ENCODE measurements around the gene GH1. TPM values are rescaled to one million over a fixed set of nuclear protein-coding genes. Genes with fewer than 3 reads are reported as not detected.
A peak's percentile ranks its signal among the peaks of the same experiment; 100 is the strongest.
"Not testable (repeated sequence)": the region's sequence is repeated elsewhere in the genome, so short reads cannot be mapped to it uniquely, and the experiment has no call there.

GH1 gene
- 0.17 TPM for polyA plus RNA-seq (2012; ENCODE audit: low read depth, missing spikeins)

DNA sequence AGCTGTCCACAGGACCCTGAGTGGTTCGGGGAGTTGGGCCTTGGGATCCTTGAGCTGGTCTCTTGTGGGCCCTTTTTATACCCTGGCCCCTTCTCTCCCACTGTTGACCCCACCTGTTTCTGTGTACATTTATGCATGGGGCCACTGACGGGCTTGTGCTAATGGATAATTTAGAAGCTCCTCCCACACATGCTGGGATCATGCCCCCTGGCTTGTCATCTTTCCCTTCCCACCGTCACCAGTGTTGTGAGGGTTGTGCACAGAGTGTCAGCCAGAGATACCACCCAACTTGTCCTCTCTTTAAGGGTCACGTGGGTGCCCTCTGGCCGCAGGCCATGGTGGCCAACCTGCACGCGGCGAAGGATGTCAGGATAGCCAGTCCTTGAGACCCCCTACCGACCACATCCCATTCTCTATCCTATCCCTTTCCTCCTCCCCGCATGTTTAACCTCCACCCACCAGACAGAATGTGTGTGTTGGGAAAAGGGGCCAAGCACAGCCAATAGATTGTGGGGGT is at the start of gene GH1:
Gene GH1 (minus strand): TSS at position 51 of the 517 bp plus-strand sequence. CDS start 63 bp downstream, outside the sequence.
- DNase-seq (ENCODE audit: insufficient read length, low spot score); FAIRE-seq: not testable (repeated sequence)

DNA sequence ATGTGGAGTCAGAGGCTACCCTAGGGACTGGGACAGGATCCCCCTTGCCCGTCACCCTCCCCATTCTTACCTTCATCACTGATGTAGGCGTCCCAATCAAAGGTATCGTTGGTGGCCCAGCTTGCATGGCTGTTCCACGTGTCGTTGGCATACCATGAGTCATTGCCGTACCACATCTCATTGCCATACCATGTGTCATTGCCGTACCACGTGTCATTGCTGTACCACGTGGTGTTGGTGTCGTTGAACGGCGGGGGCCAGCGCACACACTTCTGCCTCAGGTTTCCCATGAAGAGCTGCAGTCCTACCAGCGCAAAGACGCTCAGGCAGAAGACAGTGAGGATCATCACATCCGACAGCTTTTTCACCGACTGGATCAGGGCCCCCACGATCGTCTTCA is 49.3 kb upstream of the GH1 start:
- TF ChIP-seq TAF1 (IDR thresholded peaks at IDR 0.05; ENCODE audit: low read depth, low read length) (no peak), POLR2AphosphoS5 (IDR thresholded peaks at IDR 0.05; ENCODE audit: low read depth, low read length) (no peak), POLR2A (IDR thresholded peaks at IDR 0.05; ENCODE audit: low read depth, low read length) (no peak)
- no peak for DNase-seq (ENCODE audit: insufficient read length, low spot score)
- peak; percentile 78 for FAIRE-seq

DNA sequence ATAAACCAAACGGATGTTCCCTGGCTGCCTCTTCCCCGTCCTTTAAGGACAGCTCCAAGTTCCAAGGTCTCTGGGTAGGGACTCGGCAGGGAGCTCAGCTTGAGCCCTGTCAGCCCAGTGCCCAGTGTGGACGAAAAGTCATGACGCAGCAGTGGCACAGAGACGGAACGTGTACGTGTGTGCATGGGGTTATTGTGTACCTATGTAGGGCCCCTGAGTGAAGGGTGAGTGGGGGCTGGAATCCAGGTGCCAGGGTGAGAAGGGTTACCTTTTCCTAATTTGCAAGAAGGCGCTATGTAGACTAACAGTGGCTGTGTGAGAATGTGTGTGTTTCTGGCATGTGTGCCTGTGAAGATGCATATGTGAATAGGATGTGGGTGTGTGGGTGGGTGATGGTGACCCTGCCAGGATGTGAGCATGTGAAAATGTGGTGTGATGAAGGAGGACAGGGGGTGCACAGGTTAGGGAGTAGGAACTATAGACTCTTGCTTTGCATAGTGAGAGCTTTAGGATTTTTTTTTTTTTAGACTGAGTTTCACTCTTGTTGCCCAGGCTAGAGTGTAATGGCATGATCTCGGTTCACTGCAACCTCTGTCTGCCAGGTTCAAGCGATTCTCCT is 48.1 kb upstream of the GH1 start:
- TF ChIP-seq POU2F2 (IDR thresholded peaks at IDR 0.05; ENCODE audit: low read depth, low read length) (peak; percentile 32; the same call in 1 of the 2 replicates), POLR2A (IDR thresholded peaks at IDR 0.05; ENCODE audit: low read depth, low read length) (no peak)
- DNase-seq (ENCODE audit: insufficient read length, low spot score), result no peak
- peak; percentile 98 for FAIRE-seq

DNA sequence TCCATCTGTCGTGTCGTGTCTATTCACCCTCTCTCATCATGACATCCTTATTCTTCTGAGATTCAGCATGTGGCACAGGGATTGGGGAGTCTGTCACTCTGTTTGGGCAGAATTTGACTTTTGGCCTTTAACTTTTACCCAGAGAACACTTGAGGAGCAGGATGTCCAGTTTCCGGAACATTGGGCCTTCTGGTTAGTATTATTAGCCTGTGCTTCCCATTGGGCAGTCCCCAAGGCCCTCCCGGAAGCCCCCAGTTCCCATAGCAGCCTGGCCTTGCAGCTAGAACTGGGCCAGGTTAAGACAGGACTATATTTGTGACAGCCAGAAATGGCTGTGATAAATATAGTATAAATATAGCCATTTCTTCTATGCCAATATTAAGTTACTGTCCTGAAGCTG is 44.5 kb upstream of the GH1 start:
- TF ChIP-seq POLR2AphosphoS5 (IDR thresholded peaks at IDR 0.05; ENCODE audit: low read depth, low read length) (no peak), SPI1 (IDR thresholded peaks at IDR 0.05; ENCODE audit: low read depth, low read length) (no peak), PAX5 (IDR thresholded peaks at IDR 0.05; ENCODE audit: insufficient read depth, low read length, severe bottlenecking) (no peak), POLR2A (IDR thresholded peaks at IDR 0.05; ENCODE audit: low read depth, low read length) (no peak), POU2F2 (IDR thresholded peaks at IDR 0.05; ENCODE audit: low read depth, low read length) (no peak)
- DNase-seq (ENCODE audit: insufficient read length, low spot score) (no peak), FAIRE-seq (no peak)

DNA sequence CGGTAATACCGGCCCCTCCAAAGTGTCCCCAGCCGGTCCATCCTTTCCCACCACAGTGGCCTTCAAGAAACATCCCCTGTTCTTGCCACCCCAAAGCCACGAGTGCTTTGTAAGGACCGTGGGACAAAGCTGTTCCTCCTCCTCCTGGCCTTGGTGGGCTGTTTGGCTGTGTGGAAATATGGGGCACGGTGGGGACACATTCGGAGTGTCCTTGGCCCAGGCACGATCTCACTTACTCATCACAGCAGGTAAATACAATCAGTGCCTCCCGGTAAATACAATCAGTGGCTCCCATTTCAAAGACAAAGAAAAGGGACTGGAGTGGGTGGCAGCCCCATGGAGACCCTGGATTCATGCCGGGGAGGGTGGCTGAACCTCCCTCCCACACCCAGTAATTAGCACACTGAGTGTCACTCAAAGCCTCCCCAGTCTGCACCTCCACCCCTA is 43.7 kb upstream of the GH1 start:
- FAIRE-seq (no peak), DNase-seq (ENCODE audit: insufficient read length, low spot score) (no peak)
- TF ChIP-seq POLR2A (IDR thresholded peaks at IDR 0.05; ENCODE audit: low read depth, low read length) (no peak), POLR2AphosphoS5 (IDR thresholded peaks at IDR 0.05; ENCODE audit: low read depth, low read length) (no peak), POU2F2 (IDR thresholded peaks at IDR 0.05; ENCODE audit: low read depth, low read length) (no peak), SPI1 (IDR thresholded peaks at IDR 0.05; ENCODE audit: low read depth, low read length) (no peak), TAF1 (IDR thresholded peaks at IDR 0.05; ENCODE audit: low read depth, low read length) (no peak), PAX5 (IDR thresholded peaks at IDR 0.05; ENCODE audit: insufficient read depth, low read length, severe bottlenecking) (no peak)

DNA sequence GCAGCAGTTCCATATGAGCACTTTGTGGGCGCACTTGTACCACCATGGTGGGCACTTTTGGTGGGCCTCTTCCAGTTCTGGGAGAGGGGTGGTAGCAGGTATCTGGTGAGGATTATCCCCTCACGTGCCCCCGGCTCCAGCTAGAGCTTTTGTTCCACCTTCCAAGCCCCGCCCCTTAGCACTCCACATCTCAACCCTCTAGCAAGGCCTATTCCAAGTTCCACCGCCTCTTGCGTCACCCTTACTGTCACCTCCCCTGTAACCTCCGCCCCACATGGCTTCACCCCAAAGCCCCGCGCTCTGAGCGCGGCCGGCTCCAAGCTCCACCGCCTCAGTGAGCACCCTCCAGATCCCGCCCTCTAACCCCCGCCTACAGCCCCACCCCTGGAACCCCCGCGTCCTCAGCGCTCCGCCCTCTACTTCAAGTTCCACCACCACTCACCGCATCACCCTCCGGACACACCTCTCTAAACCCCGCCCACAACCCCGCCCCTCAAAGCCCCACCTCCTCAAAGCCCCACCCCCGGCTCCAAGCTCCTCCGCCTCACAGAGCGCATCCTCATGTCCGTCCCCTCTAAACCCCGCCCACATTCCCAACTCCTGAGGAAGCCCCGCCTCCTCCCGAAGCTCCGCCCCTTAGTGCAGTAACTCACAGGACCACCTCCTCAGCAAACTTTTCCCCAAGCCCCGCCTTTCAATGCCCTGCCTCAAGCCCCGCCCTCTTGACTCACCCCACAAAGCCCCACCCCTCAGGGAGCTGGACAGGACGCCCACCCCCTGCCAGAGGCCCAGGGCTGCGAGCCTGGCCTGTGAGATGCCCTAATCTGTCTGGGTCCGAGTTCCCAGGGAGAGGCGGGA is 42.9 kb upstream of the GH1 start:
- no peak for TF ChIP-seq TAF1 (IDR thresholded peaks at IDR 0.05; ENCODE audit: low read depth, low read length)
- TF ChIP-seq POLR2A (IDR thresholded peaks at IDR 0.05; ENCODE audit: low read depth, low read length), result no peak
- TF ChIP-seq SPI1 (IDR thresholded peaks at IDR 0.05; ENCODE audit: low read depth, low read length), result no peak
- TF ChIP-seq POLR2AphosphoS5 (IDR thresholded peaks at IDR 0.05; ENCODE audit: low read depth, low read length), result no peak
- no peak for TF ChIP-seq POU2F2 (IDR thresholded peaks at IDR 0.05; ENCODE audit: low read depth, low read length)
- TF ChIP-seq PAX5 (IDR thresholded peaks at IDR 0.05; ENCODE audit: insufficient read depth, low read length, severe bottlenecking), result no peak
- FAIRE-seq (peak; percentile 23), DNase-seq (ENCODE audit: insufficient read length, low spot score) (no peak)

DNA sequence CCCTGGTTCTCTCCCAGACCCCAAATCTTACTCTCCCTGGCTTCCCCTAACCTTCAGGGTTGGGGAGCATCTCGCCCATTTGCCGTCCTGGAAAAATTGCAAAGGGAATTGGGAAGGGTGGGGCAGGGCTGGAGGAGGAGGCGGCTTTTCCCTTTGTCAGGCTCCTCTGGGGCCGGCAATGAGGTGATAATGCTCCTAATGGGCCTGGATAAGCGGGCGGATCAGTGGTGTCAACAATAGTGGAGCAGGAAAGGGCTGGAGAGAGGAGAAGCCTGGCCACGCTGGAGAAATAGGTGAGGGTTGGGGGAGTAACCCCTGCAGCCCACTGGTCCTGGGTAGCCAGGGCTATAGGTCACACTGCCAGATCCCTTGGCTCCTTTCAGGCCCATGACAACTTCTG is 41.8 kb upstream of the GH1 start:
- FAIRE-seq, result no peak
- no peak for TF ChIP-seq TAF1 (IDR thresholded peaks at IDR 0.05; ENCODE audit: low read depth, low read length)
- no peak for TF ChIP-seq SPI1 (IDR thresholded peaks at IDR 0.05; ENCODE audit: low read depth, low read length)
- TF ChIP-seq POU2F2 (IDR thresholded peaks at IDR 0.05; ENCODE audit: low read depth, low read length), result no peak
- no peak for TF ChIP-seq POLR2A (IDR thresholded peaks at IDR 0.05; ENCODE audit: low read depth, low read length)
- TF ChIP-seq PAX5 (IDR thresholded peaks at IDR 0.05; ENCODE audit: insufficient read depth, low read length, severe bottlenecking), result no peak
- TF ChIP-seq POLR2AphosphoS5 (IDR thresholded peaks at IDR 0.05; ENCODE audit: low read depth, low read length), result no peak

DNA sequence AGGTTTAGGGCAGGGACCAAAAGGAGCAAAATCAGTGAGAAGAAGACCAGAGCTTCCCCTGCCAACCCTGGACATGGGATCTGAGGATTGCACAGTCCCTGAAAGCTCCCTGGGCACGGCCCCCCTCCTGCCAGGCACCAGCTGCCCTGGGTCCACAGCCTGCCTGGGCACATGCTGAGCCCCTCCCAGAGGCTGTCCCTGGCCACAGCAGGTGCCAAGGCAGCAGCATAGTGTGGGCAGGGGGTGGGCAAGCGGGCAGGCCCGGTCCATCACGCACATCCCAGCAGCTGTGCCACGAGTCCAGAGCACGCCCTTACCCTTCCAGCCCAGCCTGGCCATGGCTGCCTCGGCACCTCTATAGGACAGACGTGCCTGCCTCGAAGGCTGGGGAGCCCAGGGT is 41.4 kb upstream of the GH1 start:
- FAIRE-seq, result no peak
- TF ChIP-seq POLR2AphosphoS5 (IDR thresholded peaks at IDR 0.05; ENCODE audit: low read depth, low read length) (no peak), PAX5 (IDR thresholded peaks at IDR 0.05; ENCODE audit: insufficient read depth, low read length, severe bottlenecking) (no peak), TAF1 (IDR thresholded peaks at IDR 0.05; ENCODE audit: low read depth, low read length) (no peak), SPI1 (IDR thresholded peaks at IDR 0.05; ENCODE audit: low read depth, low read length) (no peak), POU2F2 (IDR thresholded peaks at IDR 0.05; ENCODE audit: low read depth, low read length) (no peak), POLR2A (IDR thresholded peaks at IDR 0.05; ENCODE audit: low read depth, low read length) (no peak)
- no peak for DNase-seq (ENCODE audit: insufficient read length, low spot score)

More for the DNA sequence above, 41.8 kb upstream of the GH1 start:
- DNase-seq (ENCODE audit: insufficient read length, low spot score), result no peak

DNA sequence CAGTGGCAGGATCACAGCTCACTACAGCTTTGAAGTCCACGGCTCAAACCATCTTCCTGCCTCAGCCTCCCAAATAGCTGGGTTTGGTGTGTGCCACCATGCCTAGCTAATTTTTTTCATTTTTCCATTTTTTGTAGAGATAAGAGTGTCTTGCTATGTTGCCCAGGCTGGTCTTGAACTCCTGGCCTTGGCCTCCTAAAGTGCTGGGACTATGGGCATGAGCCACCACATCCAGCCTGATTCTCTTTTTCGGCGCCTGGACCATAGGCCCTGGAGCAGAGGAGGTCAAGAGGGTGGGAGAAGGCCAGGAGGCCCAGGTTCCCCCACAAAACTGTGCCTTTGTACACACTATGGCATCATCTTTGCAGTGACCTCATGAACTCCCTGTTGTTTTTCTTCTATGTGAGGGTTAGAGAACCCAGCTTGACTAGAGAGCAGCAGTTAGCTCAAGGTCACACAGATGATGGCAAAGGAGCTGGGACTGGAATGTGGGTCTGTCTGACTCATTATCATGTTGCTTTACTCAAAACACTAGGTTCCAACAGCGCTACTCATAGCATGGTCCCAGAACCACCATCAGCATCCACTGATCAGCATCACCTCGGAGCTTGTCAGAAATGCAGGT is 37.8 kb upstream of the GH1 start:
- no peak for TF ChIP-seq PAX5 (IDR thresholded peaks at IDR 0.05; ENCODE audit: insufficient read depth, low read length, severe bottlenecking)
- TF ChIP-seq TAF1 (IDR thresholded peaks at IDR 0.05; ENCODE audit: low read depth, low read length), result no peak
- TF ChIP-seq POU2F2 (IDR thresholded peaks at IDR 0.05; ENCODE audit: low read depth, low read length), result no peak
- TF ChIP-seq SPI1 (IDR thresholded peaks at IDR 0.05; ENCODE audit: low read depth, low read length), result no peak
- no peak for TF ChIP-seq POLR2AphosphoS5 (IDR thresholded peaks at IDR 0.05; ENCODE audit: low read depth, low read length)
- TF ChIP-seq POLR2A (IDR thresholded peaks at IDR 0.05; ENCODE audit: low read depth, low read length), result no peak
- FAIRE-seq (no peak), DNase-seq (ENCODE audit: insufficient read length, low spot score) (no peak)
